CD4-positive, alpha-beta T cell treated with Interleukin-2 at 100 ng/mL for 4 hours (primary cell): ENCODE results near the gene SEC24B.
"Not testable (repeated sequence)": the region's sequence is repeated elsewhere in the genome, so short reads cannot be mapped to it uniquely, and the experiment has no call there.

Experiments used
- DNase-seq: peaks from one replicate; pipeline ENCODE4 v3.0.0-alpha.2; 2020; ENCODE audit warnings: low spot score

Gene SEC24B

DNA sequence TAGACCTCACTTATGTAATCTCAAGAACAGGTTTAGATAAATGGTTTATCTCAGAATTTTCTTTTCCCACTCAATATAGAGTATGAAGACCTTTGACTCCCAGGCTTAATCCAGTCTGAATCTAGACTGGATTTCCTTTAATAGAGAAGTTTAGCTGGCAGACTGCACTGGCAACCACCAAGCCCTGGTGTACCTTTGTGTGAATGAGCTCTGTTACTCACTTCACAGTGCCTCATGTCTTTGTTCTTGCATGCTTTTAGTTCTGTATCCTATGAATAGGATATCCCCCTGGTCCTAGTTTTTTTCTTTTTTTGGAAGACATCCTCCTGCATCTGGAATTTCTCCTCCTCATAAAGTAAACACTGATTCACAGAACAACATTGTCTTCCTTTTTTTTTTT lies 73.3 kb downstream of the SEC24B start:
- DNase-seq: no peak

DNA sequence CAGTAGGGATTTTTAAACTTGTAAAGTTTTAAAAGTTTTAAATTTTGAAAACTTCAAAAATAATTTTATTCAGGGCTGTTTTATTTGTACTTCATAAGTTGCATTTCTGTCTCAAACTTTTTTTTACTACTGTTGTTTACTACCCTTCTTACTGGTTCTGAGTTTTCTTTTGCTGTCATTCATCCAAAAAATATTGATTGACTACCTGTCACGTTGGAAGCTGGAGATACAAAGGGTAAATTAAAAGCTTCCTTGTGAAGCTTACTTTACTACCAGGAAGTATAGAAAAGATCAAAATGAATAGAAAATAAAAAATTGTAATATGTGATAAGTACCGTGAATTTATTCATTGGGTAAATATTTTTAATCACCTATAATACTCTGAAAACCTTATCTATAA lies 77.1 kb downstream of the SEC24B start:
- no peak for DNase-seq

DNA sequence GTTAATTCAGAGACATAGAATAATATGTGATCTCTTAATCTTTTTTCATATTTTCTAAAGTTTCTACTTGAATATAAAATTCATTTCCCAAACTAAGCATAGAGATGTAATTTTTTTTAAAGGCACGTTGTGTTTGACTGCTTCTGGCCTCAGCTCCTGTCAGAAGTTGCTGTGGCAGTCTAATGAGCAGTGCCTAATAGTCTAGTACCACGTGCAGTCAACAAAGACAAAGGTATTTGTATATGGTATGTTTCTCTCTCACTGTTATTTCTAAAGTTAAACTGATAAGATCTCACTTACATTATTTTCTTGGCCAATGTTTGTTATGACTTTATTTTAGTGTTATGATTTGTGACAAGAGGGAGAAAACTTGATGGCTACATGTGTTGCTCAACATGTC lies 77.8 kb downstream of the SEC24B start:
- DNase-seq: no peak

DNA sequence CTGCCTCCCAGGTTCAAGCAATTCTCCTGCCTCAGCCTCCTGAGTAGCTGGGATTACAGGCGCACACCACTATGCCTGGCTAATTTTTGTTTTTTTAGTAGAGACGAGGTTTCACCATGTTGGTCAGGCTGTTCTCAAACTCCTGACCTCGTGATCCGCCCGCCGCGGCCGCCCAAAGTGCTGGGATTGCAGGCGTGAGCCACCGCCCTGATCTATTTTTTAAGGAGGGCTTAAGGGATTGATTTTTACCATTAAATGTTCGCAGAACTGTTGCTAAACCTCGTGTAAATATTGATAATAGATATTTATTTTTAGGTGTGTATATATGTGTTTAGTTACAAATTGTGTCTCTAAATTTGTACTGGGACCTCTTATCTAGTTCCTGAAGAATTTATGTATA lies 79.8 kb downstream of the SEC24B start:
- DNase-seq: not testable (repeated sequence)

DNA sequence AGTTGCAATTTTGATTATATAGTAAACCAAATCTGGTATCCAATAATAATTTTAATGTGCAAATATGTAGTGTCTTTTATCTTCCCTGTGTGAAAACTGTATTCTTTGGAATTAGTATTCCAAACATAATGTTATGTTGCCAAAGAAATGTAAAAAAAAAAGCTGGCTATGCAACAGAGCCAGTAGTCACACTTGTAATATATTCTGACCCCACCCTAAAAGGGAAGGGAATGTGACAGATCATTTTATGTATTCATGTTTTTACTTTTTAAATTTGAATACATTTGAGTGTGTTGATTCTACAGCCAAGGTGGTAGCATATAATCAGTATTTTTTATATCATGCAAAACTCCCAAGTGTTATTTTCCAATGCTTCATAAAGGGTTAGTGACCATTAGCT lies 98.6 kb downstream of the SEC24B start:
- DNase-seq: no peak

DNA sequence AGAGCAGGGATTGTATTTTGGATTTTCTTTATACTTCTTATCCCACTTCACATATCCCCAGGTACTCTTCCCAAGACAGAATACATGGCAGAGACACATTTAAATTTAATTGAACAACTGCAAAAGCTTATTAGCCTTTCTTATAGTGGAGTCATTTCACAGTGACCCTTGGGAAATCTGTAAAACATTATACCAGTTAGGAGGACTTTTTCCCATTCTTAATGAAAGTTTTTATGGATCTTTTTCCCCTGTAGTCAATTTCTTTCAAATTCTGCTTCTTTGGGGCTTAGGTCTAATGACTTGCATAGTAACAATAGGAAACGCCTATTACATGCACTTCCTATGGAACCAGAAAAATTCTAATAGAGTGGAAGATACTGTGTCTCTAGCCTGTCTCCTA lies 111.8 kb downstream of the SEC24B start:
- no peak for DNase-seq

DNA sequence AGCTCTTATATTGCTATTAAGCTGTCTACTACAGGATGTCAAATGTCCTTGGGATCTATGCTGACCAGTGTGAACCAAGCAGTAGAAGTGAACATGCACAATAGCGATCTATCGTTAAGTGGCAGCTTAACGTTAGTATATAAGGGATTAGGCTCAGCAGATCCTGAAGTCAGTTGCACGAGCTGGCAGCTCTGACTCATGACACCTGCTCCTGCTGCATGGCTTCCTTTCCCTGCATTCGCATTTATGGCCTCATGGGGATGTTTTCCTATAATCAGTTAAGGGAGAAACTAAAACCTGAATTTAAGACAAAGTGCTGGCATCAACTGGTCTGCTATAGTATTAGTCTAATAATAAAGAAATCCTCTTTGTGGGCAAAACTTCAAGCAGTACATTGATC lies 113.8 kb downstream of the SEC24B start:
- no peak for DNase-seq

DNA sequence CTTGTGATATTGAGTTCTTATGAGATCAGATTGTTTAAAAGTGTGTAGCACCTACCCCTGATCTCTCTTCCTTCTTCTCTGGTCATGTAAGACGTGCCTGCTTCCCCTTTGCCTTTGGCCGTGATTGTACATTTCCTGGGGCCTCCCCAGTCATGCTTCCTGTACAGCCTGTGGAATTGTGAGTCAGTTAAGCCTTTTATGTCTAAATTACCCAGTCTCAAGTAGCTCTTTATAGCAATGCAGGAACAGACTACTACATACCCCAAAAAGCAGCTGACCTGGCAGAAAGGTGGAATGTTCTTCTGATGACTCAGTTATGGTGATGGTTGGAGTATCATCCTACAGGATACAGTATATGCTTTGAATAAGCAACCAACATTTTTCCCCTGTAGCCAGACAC lies 115.0 kb downstream of the SEC24B start:
- peak; percentile 32 for DNase-seq

DNA sequence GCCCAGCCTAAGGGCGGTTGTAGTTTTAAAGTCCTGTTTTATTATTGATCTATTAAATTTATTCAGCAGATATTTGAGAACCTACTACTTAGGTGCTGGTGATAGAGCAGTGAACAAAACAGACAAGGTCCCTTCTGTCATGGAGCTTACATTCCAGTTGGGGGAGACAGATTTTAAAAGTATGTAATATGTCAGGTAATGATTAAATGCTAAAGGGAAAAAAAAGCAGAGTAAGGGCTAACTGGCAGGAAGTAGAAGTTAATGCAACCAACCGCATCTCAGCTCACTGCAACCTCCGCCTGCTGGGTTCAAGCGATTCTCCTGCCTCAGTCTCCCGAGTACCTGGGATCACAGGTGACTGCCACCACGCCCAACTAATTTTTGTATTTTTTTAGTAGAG lies 118.6 kb downstream of the SEC24B start:
- no peak for DNase-seq

DNA sequence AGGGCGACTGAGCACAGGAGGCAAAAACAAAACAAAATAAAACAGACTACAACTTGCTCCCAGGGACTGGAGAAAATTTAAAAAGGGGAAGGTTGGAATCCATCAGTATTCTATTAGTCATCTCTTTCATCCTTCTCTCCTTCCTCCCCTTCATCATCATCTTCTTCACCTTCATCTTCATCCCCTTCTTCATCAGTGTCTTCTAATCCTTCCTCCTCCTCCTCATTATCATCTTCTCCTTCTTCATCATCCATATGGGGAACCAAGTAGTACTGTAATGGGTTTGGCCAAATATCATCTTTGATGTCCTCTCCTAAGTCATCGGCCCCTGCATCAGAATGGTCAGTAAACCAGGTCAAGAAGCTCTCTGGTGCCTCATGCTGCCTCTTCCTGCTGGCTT lies 119.5 kb downstream of the SEC24B start:
- DNase-seq: no peak

DNA sequence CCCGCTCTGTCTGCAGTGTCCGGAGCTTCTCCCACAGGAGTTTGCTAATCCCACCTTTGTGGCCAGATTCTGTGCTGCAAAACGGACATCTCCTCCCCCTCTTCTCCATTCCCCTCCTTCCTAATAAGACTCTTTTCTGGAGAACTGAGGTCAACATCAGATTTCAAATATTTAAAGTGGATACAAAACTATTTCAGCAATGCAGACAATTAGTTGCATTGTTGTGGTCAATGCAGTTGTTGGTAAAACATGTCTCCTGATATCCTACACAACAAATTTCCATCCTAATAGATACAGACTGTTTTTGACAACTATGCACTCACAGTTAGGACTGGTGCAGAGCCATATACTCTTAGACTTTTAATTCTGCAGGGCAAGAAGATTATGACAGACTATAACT lies 121.4 kb downstream of the SEC24B start:
- no peak for DNase-seq

DNA sequence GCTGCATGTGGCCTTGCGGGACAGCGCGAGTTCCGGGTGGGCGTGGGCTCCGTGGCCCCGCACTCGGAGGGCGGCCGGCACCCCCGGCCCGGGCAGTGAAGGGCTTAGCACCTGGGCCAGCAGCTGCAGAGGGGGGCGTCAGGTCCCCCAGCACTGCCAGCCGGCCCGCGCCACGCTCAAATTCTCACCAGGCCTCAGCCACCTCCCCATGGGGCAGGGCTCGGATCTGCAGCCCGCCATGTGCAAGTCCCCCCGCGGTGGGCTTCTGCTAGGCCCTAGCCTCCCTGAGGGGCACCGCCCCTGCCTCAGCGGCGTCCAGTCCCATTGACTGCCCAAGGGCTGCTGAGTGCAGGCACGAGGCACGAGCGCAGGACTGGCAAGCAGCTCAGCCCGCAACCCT lies 123.8 kb downstream of the SEC24B start:
- DNase-seq: no peak

DNA sequence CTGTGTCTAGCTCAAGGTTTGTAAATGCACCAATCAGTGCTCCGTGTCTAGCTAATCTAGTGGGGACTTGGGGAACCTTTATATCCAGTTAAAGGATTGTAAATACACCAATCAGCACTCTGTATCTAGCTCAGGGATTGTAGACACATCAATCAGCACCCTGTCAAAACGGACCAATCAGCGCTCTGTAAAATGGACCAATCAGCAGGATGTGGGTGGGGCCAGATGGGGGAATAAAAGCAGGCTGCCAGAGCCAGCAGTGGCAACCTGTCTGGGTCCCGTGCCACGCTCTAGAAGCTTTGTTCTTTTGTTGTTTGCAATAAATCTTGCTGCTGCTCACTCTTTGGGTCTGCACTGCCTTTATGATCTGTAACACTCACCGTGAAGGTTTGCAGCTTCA lies 124.5 kb downstream of the SEC24B start:
- not testable (repeated sequence) for DNase-seq

DNA sequence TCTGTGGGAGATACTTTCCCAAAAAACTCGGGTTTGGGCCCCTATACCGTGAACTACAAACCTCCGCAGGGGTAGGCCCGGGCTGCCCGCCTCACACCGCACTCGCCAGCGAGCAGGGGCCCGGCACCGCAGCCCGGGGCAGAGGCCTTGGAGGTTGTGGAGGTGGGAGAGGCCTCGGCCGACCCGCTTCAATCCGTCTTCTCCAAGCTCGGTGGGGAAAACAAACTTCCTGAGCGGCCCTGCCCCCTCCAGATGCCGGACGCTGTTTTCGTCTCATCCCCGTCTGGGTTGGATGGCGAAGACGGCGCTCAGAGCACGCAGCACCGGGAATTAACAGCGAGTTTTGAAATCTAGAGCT lies 126.0 kb downstream of the SEC24B start:
- peak; percentile 33 for DNase-seq

DNA sequence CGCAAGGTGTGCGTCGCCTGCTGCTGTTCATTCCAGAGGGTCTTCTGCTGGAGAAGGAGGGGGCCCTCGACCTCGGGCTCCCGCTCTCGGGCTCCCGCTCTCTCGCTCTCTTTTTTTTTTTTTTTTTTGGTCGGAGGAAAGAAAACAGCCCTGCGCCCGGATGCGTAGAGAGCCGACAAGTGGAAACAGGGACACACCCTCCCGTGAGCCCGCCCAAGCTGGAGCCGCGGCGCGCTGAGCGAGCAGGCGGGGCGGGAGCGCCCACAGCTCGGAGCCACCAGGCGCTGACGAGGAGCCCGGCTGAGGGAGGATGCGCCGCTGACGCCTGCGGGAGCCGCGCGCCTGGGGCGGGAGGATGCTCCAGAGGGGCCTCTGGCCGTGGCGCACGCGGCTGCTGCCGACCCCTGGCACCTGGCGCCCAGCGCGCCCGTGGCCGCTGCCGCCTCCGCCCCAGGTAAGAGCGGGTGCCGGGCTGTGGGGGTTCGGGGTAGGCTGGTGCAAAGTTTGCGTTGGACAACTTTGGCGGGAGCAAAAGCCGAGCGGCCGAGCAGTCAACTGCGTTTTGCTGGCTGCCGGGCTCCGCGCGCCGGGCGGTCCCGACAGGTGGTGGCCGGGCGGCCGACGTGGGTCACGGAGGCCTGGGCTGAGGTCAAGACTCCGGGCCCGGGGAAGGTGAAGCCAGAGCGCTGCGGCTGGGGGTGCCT lies 126.5 kb downstream of the SEC24B start, which contains the start of gene MCUB:
Gene MCUB (plus strand): TSS at position 264 of the 704 bp plus-strand sequence. CDS start 92 bp downstream, at position 356.
- DNase-seq: peak; percentile 90

DNA sequence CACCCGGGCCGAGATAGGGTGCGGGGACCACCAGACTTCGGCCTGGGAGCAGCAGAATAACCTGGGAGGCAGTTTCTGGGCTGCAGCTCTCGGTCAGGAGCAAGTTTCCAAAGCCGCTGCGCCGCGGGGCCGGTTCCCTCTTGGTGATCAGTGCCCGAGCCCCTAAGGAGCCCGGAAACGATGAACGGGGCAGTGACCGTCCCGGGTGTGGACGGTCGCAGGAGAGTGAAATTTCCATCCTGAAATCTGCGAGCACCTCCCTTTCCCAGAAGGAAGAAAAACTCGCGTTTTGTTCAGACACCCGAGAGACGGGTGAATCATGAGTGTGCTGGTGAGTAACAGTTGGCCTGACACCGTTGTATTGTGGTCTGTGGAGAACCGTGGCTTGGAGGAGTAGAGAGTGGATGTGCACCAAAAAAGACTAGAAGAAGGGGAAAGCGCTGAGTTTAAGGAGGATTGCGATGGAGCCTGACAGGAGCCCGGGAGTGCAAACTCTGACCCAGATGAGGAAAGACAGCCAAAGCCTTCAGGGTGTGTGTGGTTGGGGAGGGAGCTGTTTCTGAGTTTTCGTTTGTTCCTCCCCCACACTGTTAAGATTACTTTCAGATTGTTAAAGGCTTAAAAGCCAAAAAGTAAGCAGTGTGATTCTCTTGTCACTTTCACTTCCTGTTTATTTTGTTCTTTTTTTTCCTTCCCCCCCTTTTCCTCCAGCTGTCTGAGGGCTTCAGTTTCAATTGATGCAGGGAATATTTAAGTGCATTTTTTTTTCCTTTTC lies 127.3 kb downstream of the SEC24B start:
- DNase-seq: peak; percentile 72

DNA sequence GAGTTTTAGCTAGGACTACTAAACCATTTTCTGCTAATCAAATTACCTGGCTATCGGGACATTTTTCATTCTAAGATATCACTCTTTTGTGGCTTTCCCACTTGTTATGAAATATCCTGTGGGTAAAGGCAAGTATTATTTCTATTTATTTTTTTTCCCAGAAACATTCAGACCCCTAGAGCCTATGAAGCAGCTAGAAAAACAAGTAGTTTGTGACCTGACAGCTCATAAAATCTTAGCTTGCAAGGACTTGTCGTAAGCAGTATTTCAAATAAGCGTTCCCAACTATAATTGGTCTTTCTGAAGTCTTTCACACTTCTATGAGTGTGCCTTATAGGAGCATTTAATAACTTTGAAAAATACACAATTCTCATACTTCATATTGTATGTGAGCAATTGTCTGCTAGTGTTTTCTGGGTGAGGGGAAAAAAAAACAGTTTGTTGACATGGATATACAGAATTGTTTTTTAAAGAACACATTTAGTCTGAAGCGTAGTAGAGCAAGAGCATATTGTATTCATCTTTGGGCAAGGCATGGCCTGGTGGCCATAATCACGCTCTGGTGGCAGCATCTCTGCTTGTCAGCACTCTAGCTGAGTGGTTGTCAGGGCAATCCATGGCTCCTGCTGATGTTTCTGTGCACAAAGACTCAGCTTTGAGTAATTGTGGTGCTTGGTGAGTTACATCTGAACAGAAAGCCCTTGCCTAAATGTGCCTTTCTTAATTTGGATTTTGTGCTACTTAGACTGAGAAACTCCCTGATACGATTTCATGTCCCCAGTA lies 129.0 kb downstream of the SEC24B start:
- peak; percentile 12 for DNase-seq

DNA sequence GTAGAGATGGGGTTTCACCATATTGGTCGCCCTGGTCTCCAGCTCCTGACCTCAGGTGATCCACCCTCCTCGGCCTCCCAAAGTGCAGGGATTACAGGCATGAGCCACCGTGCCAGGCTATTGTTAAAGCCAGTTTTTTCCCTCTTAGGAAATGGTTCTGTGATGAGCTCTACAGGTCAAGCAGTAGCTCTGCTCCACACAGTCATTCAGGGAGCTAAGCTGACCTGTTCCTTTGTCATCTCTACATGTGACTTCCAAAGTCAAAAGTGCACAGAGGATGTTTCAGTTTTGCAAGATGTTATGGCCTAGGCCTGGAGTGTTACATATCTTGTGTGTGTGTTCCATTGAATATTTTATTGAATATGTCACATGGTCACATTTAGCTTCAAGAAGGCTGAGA lies 137.9 kb downstream of the SEC24B start:
- no peak for DNase-seq

DNA sequence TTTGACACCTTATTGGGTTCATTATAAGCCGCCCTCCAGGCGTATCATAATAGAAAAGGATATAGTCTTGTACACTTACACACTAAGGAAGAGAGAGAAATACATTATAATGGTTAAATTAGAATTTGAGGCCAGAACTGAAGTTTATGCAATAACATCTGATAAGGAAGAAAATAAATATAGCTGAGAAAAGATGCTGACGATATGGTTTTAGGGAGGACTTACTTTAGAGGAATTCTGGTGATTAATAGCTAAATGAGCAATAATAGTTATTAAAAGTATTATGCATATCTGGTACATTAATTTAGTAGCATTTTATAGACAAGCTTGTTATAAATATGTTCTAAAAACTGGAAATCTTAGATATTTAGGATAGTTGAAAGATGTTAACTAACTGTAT lies 138.5 kb downstream of the SEC24B start:
- no peak for DNase-seq

DNA sequence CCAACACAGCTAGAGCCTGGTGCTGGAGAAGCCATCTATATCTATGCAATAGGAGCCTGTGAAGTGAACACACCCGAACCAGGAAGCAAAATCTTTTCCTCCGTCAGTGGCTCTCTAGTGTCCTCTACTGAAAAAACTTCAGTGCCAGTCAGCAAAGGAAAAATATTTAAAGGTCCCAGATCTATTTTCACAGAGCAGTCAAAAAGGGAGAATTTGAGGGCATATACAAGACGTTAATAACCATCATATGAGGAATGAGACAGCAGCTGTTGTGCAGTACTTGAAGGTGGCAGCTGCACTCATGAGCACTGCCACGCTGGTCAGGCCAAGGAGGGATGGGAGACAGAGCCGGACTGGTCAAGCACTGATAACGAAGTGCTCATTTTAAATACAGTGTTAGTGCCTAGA lies 140.8 kb downstream of the SEC24B start:
- DNase-seq: peak; percentile 44

DNA sequence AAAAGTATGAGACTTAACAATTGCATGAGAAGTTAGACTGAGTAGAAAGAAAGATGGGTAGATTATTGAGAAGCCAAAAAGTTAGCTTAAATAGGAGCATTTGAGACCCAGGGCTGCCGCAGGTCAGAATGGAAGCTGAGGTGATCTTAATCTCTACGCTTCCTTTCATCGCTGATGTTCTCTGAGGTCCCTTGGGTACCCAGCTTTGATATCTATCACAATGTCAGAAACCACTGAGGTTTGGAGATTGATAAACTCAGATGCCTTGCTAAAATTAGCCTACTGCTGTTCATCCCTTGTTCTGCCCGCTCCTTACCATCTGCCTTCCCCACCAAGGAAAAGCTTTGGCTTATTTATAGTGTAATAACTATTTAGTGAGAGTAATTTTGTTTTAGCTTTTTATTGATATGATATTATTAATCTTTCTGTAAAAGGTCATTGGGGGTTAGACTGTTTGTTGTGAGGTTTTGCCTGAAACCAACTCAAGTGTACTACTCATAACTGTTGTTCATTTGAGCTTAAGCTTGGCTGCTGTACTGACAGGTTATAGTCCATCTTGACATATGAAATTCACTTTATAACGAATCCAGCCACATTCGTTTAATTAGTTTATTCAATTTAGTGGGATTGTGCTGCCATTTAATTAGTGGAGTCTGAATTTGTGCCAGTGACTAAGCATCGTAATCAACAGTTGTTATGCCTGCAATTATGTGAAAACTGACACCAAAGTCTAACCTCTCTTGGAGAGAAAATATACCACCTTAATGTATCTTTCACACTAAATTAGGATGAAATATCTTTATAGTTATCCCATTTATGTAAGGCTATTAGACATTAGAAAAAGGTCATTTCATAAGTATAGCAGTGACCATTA lies 141.6 kb downstream of the SEC24B start:
- DNase-seq: no peak

DNA sequence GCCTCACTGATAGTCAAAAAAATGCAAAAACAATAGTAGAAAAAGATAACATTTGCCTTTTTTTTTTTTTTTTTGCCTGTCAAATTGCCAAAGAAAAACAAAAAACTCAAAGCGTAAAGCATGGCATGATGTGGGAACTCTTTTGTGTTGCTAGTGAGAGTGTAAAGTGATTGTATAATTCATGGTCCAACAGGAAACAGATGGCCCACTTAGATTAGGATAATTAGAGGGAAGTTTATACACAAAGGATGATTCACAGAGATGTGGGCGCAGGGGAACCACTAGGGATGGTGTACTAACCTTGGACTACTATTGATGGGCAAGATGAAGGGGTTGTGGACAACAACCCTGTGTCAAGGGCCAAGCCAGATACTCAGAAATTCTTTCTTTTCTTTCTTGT lies 142.8 kb downstream of the SEC24B start:
- no peak for DNase-seq
